HG03159 (cell line): ENCODE results near the gene TRIM37.

ENCODE experiments used
- ATAC-seq: cut with Tn5 transposase; IDR thresholded peaks from one replicate; pipeline ENCODE4 v1.9.1; 2021; ENCODE audit warnings: mild to moderate bottlenecking, moderate library complexity; ENCODE audit not compliant: unreplicated experiment

Gene TRIM37

GRCh38 chr17:59046192-59046591 lies 60.5 kb downstream of the TRIM37 start:
- ATAC-seq = no peak

GRCh38 chr17:59038734-59039133 lies 67.9 kb downstream of the TRIM37 start:
- no peak for ATAC-seq

GRCh38 chr17:59037960-59038359 lies 68.7 kb downstream of the TRIM37 start:
- no peak for ATAC-seq

GRCh38 chr17:59030811-59031210 lies 75.9 kb downstream of the TRIM37 start:
- ATAC-seq = no peak

- ATAC-seq = no peak
Observed at GRCh38 chr17:59028328-59028727, 78.4 kb downstream of the TRIM37 start.

- no peak for ATAC-seq
Observed at GRCh38 chr17:59027750-59028149, 78.9 kb downstream of the TRIM37 start.

- no peak for ATAC-seq
Observed at GRCh38 chr17:59026176-59026939, 80.3 kb downstream of the TRIM37 start.

- no peak for ATAC-seq
Observed at GRCh38 chr17:59024916-59025315, 81.8 kb downstream of the TRIM37 start.

- ATAC-seq = no peak
Observed at GRCh38 chr17:59018019-59018418, 88.7 kb downstream of the TRIM37 start.

- ATAC-seq = no peak
Observed at GRCh38 chr17:59011975-59012374, 94.7 kb downstream of the TRIM37 start.

- no peak for ATAC-seq
Observed at GRCh38 chr17:59010026-59010425, 96.7 kb downstream of the TRIM37 start.

- no peak for ATAC-seq
Observed at GRCh38 chr17:59008737-59009136, 97.9 kb downstream of the TRIM37 start.

- ATAC-seq = no peak
Observed at GRCh38 chr17:59007995-59008394, 98.7 kb downstream of the TRIM37 start.

- ATAC-seq = no peak
Observed at GRCh38 chr17:59004338-59005111, 102.2 kb downstream of the TRIM37 start.

- no peak for ATAC-seq
Observed at GRCh38 chr17:59003860-59004259, 102.8 kb downstream of the TRIM37 start.

- ATAC-seq = no peak
Observed at GRCh38 chr17:59002848-59003247, 103.8 kb downstream of the TRIM37 start.

- ATAC-seq = no peak
Observed at GRCh38 chr17:59002126-59002525, 104.6 kb downstream of the TRIM37 start.

- ATAC-seq = peak; percentile 94
Observed at GRCh38 chr17:59001158-59001814, 105.4 kb downstream of the TRIM37 start.

- no peak for ATAC-seq
Observed at GRCh38 chr17:59000022-59000421, 106.7 kb downstream of the TRIM37 start.

- no peak for ATAC-seq
Observed at GRCh38 chr17:58999500-58999899, 107.2 kb downstream of the TRIM37 start.

GRCh38 chr17:58998871-58999270 lies 107.8 kb downstream of the TRIM37 start:
- ATAC-seq = no peak
